HUES6 (cell line): Measurements from ENCODE around the gene SFR1.

Source experiments
- H3K27ac ChIP-seq: 2 replicates; pipeline ENCODE4 v1.7.0; 2013; ENCODE audit warnings: low read depth, mild to moderate bottlenecking, low read length, inconsistent platforms
- H3K27me3 ChIP-seq: 2 replicates; pipeline ENCODE4 v1.6.1; 2013; ENCODE audit warnings: low read length; ENCODE audit not compliant: control insufficient read depth, insufficient read depth
- H3K36me3 ChIP-seq: 2 replicates; pipeline ENCODE4 v1.6.1; 2013; ENCODE audit warnings: low read length; ENCODE audit not compliant: control insufficient read depth, insufficient read depth
- H3K4me1 ChIP-seq: 2 replicates; pipeline ENCODE4 v1.6.1; 2013; ENCODE audit warnings: low read length; ENCODE audit not compliant: control insufficient read depth, insufficient read depth
- H3K4me3 ChIP-seq: 2 replicates; pipeline ENCODE4 v1.5.1; 2013; ENCODE audit warnings: low read depth, low read length
- H3K9ac ChIP-seq: one replicate; pipeline ENCODE4 v1.6.1; 2013; ENCODE audit warnings: mild to moderate bottlenecking, low read length
- H3K9me3 ChIP-seq: 2 replicates; pipeline ENCODE4 v1.6.1; 2013; ENCODE audit warnings: low read depth, low read length; ENCODE audit not compliant: control insufficient read depth, insufficient read depth

The SFR1 gene

DNA sequence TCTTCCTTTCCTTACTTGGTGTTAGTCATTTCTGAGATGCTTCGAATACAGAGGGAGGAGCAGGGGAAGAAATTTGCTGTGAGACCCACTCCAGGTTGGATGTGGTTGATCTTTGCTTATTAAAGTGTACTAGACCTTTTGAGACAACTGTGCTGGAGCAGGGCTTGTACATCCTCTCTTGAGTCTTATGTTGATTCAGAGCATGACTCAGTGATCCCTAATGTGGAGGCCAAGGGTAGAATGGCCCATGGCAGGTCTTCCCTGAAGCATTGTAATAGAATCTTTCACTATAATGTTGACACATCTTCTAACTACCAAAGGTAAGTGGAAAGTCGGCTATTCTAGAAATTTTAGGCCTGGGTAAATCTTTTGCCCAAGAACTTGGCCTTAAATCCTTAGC is 17.0 kb upstream of the SFR1 start:
- Histone ChIP-seq H3K4me3 (no peak overlapping the region), H3K27me3 (no peaks in the 10 kb centered on the region), H3K36me3 (no peaks in the 10 kb centered on the region), H3K9me3 (no peaks in the 10 kb centered on the region), H3K27ac (no peak overlapping the region), H3K4me1 (no peaks in the 10 kb centered on the region), H3K9ac (no peak overlapping the region)

DNA sequence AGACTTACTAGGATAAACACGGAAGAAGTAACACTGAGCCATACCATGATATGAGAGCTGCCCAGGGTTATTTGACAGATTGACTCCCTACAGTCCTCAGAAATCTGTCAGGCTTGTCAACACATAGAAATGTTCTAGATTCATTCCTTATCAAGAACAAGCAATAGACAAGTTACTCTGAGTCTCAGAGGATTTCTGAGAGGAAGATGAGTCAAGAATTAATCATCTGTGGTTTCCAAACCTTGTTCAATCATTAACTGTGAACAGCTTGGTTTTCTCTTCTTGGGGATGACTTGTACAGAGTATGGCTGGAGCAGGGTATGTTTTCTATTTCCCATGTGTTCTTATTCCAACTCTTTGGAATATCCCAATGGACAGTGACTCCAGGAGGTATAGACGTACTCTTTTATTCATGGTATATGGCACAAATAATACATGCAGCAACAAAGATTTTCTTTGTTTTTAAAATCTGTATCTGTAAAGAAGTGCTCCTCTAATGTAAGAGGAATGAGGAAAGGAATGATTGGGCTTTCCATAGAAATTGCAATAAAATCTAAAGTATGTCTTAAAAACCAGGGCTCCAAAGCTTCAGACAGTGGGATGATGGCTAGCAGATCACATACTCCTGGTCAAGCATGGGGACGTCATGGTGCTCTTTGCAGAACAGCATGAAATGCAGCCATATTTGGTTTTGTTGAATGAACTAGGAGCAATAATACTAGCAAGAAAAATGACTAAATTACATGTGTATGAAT is 11.9 kb upstream of the SFR1 start:
- no peaks in the 10 kb centered on the region for H3K27me3 ChIP-seq
- no peak overlapping the region for H3K4me3 ChIP-seq
- no peak overlapping the region for H3K27ac ChIP-seq
- H3K9ac ChIP-seq: no peak overlapping the region
- no peaks in the 10 kb centered on the region for H3K36me3 ChIP-seq
- no peaks in the 10 kb centered on the region for H3K4me1 ChIP-seq
- no peaks in the 10 kb centered on the region for H3K9me3 ChIP-seq

DNA sequence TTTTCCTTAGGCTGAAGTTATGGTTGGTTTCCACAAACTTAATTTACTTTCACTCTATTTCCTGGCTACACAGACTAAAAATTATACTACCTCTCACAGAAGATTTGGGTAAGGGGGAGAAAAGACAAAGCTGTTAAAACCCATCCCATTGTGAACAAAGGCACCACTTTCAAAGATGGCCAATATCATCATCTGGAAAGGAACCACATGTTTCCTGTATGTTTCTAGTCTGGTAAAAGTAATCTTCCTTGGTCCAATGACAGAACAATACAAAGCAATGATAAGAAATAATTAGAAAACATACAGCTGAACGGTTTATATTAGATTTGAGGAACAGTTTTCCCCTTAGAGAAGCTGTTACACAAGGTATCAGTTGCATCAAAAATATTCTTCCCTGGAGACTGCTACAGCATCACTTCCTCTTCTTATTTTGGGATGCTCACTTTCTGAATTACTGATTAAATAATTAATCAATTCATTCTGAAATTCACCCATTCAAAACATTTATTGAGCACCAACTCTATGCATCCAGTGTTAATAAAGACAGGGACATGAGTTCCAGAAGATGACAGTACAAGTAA is 8.5 kb upstream of the SFR1 start:
- Histone ChIP-seq H3K27me3 (no peaks in the 10 kb centered on the region), H3K4me1 (0 out of 2 replicates have a peak, but pooled peaks cover 5% of the 10 kb centered on the region), H3K36me3 (no peaks in the 10 kb centered on the region), H3K9me3 (no peaks in the 10 kb centered on the region), H3K27ac (no peak overlapping the region), H3K9ac (no peak overlapping the region), H3K4me3 (no peak overlapping the region)

DNA sequence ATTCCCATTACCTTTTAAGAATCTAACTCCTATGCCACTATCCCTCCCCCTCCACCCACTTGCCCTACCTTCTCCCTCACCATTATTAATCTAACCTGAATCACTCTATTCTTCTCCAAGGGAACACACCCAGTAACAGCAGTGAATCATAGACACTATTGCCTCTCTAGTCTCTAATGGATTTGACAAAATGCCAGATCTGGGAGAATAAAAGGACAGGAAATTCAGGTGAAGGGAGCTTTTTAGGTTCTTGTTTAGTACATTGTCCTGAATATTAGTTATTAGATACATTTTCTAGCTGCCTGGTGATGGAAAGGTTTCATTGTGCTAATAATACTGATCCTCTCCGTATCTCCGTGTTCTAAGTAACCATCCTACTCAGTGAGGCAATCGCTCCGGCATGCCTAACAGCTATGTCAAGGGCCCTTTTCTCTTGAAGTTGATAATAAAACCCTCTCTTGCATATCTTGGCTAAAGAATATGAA is 4.1 kb upstream of the SFR1 start:
- no peak overlapping the region for H3K9ac ChIP-seq
- no peaks in the 10 kb centered on the region for H3K27me3 ChIP-seq
- no peak overlapping the region for H3K4me3 ChIP-seq
- H3K36me3 ChIP-seq: no peaks in the 10 kb centered on the region
- H3K27ac ChIP-seq: no peak overlapping the region
- peaks cover 20% of the 10 kb centered on the region for H3K4me1 ChIP-seq
- no peaks in the 10 kb centered on the region for H3K9me3 ChIP-seq

DNA sequence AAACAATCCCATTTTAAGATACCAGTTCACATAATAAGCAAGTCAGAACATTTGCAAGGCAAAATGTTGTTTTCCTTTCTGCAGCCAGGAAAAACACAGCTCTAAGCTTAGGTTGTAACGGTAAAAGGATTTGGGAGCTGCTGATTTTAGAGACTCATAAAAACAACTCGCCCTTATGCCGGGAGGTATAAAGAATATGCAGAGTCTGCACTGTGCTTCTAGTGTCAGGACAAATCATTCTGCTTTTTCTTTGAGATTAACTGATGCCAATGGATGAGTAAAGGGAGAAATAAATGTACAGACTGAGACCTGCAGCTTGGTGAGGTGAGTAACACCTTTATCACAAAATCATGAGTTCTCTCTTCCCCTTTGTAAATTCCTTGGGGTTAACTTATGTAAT is 2.0 kb upstream of the SFR1 start:
- Histone ChIP-seq H3K27ac (peak overlapping the region; percentile 89; the same call in 1 of the 2 replicates), H3K4me1 (peaks cover 24% of the 10 kb centered on the region), H3K27me3 (no peaks in the 10 kb centered on the region), H3K4me3 (no peak overlapping the region), H3K9me3 (no peaks in the 10 kb centered on the region), H3K9ac (no peak overlapping the region), H3K36me3 (0 out of 2 replicates have a peak, but pooled peaks cover under 1% of the 10 kb centered on the region)

DNA sequence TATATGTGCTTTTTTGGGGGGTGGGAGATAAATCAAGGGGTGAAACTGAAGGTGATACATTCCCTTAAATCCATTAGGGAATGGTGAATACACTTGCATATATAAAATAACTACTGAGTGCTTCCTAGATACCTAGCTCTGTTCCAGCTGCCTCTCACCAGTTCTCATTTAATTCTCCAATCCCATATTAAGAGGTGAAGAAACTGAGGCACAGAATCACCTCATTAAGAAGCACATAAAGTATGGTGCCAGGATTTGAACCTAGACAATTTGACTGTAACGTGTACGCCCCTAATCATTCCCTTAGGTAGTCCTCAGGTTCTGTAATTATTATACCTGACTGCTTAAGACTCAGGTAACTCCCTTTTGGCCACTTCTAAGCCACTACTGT is 1.5 kb upstream of the SFR1 start:
- peak overlapping the region; percentile 92 for H3K9ac ChIP-seq
- no peaks in the 10 kb centered on the region for H3K9me3 ChIP-seq
- H3K4me1 ChIP-seq: peaks cover 24% of the 10 kb centered on the region
- H3K4me3 ChIP-seq: peak overlapping the region; percentile 66
- H3K27ac ChIP-seq: peak overlapping the region; percentile 89
- no peaks in the 10 kb centered on the region for H3K27me3 ChIP-seq
- 0 out of 2 replicates have a peak, but pooled peaks cover 5% of the 10 kb centered on the region for H3K36me3 ChIP-seq

DNA sequence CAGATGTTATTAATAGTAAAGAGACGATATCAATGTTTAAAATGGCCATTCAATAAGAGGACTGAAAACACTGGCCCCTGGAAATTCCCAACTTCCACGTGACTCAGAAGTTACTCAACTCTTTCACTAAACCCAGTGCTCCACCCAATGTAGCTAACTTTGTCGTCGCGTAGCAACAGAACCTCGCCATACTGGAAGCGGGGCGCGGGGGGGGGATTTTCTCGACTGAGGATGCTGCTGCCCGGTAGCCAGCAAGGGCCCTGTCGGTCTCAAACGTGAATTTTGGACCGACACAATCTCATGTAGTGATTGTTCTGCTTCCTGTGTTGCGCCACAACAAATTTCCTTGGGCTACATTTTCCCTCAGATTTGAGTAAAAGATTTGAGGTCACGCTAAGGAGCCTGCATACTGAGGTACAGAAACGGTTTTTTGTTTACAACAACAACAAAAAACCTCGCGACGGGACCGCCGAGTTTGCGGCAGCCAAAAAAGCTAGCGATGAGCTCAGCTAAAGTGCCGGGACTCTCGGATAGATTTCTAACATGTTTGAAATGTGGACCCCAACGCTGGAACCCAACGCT is 977 bp upstream of the SFR1 start:
- peak overlapping the region; percentile 92 for H3K9ac ChIP-seq
- no peaks in the 10 kb centered on the region for H3K9me3 ChIP-seq
- no peaks in the 10 kb centered on the region for H3K27me3 ChIP-seq

DNA sequence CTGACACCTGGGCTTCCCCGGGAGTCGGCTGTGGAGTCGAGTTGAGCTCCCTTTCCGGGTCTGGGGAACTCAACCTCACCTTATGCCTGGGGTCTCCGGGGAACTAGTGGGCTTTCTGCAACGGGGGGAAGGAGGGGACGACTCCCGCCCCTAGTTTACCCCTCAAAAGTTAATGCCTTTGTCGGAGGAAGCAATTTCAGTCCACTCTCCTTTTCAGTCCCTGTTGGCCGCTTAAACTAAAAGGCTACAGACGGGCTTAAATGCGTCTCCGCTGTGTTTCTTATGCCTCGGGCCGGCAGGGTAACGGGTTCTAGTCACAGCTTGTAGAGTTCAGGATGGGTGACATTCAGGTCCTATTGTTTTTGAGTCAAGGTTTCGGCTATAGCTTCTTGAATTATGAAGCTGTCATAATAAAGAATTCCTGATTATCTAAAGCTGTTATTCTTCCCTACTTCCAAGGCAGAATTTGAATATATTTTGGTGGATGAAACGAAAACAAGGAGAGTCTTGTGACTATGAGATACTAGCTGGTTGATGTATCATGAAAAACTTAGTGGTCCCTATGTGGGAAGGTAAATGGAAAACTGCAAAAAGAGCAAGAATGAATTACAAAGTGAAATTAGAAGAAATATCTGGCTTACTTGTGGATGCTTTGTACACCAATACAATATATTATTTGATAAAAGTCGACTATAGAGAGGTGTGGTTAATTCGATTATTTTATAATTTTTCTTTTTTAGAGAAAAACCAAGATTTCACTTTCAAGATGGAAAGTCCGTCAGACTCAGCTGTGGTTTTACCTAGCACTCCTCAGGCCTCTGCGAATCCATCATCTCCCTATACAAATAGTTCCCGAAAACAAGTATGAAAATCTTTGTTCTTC is 495 bp downstream of the SFR1 start:
- Histone ChIP-seq H3K27me3 (no peaks in the 10 kb centered on the region), H3K9me3 (no peaks in the 10 kb centered on the region), H3K4me3 (peak overlapping the region; percentile 66), H3K9ac (peak overlapping the region; percentile 88), H3K36me3 (0 out of 2 replicates have a peak, but pooled peaks cover 5% of the 10 kb centered on the region), H3K27ac (peak overlapping the region; percentile 42; the same call in 1 of the 2 replicates), H3K4me1 (peaks cover 28% of the 10 kb centered on the region)

More for the DNA sequence above, 977 bp upstream of the SFR1 start:
- Histone ChIP-seq H3K27ac (peak overlapping the region; percentile 89), H3K36me3 (0 out of 2 replicates have a peak, but pooled peaks cover 5% of the 10 kb centered on the region), H3K4me3 (peak overlapping the region; percentile 66), H3K4me1 (peaks cover 24% of the 10 kb centered on the region)

DNA sequence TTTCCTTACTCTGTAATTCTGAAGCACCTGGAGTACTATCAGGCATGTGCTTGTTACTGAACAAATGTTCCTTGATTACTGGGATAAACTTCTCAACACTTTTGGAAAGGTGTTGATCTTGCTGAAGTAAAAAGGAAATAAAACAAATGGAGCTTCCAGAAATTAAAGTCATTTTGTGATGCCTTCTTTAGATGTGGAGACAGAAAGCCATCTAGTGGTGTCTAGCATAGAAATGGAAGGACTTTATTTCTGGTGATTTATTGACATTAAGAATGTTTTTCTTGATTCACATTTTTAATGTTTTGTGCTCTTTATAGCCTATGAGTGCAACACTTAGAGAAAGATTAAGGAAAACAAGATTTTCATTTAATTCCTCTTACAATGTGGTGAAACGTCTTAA is 1.4 kb downstream of the SFR1 start:
- peak overlapping the region; percentile 66; the same call in 1 of the 2 replicates for H3K4me3 ChIP-seq
- H3K27me3 ChIP-seq: no peaks in the 10 kb centered on the region
- no peak overlapping the region for H3K27ac ChIP-seq
- 0 out of 2 replicates have a peak, but pooled peaks cover 5% of the 10 kb centered on the region for H3K36me3 ChIP-seq
- peaks cover 23% of the 10 kb centered on the region for H3K4me1 ChIP-seq
- H3K9me3 ChIP-seq: no peaks in the 10 kb centered on the region
- H3K9ac ChIP-seq: no peak overlapping the region

DNA sequence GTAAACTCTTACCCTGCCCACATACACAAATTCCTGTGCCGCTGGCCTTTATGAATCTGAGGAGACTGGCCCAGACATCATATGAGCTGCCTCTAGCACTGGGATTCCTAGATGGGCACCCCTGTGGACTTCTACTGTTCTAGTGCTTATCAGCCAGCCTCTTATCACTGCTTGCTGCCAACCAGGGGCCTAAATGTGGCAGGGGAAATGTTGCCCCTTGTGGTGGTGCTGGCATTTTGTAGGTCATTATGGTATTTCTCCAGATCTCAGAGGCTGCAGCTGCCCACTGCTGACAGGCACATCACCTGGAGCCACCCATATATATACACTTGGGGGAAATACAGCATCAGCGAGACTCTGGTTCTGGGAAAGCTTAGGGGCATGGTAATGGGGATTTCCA is 5.4 kb downstream of the SFR1 start:
- Histone ChIP-seq H3K27ac (no peak overlapping the region), H3K4me3 (no peak overlapping the region), H3K36me3 (0 out of 2 replicates have a peak, but pooled peaks cover 5% of the 10 kb centered on the region)

More for the DNA sequence above, 5.4 kb downstream of the SFR1 start:
- Histone ChIP-seq H3K9me3 (no peaks in the 10 kb centered on the region), H3K4me1 (peaks cover 9% of the 10 kb centered on the region), H3K9ac (no peak overlapping the region), H3K27me3 (no peaks in the 10 kb centered on the region)
